A204.1 (cell line): Measurements from ENCODE around the gene SPATC1L.
"Not testable (repeated sequence)": the region's sequence is repeated elsewhere in the genome, so short reads cannot be mapped to it uniquely, and the experiment has no call there.

Experiments
- FAIRE-seq: peaks from 2 replicates; lab custom pipeline; 2012; peaks lifted over from hg19 to GRCh38; lab: Jason Lieb, UNC

The SPATC1L gene

DNA sequence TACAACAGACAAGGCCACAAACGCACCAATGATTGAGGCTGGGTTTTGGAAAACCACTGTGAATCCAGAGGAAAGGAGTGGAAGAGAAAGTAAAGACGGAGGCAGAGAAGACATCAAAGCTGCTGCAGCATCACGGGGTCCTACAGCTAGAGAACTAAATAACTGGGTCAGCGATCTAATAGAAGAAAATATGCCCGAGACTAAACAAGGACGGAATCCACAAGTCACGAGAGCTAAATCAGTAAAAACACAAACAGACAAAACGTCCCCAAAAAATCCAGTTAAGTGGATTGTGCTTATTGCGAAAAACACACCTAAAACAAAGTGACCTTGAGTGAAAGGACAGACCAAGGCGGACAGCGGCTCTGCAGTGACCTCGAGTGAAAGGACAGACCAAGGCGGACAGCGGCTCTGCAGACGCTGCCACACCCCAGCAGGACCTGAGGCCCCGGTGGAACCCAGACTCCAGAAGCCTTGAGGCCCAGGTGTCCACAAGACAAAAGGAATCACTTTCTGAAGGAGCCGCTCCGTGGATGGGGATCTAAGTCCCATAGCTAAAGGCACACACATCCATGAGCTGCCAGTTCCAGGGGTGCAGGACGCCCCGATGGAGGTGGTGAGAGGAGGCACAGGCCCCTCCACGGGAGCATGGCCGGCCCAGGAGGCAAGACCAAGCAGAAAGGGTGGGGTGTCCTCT lies 34.9 kb downstream of the SPATC1L start:
- FAIRE-seq, result no peak

DNA sequence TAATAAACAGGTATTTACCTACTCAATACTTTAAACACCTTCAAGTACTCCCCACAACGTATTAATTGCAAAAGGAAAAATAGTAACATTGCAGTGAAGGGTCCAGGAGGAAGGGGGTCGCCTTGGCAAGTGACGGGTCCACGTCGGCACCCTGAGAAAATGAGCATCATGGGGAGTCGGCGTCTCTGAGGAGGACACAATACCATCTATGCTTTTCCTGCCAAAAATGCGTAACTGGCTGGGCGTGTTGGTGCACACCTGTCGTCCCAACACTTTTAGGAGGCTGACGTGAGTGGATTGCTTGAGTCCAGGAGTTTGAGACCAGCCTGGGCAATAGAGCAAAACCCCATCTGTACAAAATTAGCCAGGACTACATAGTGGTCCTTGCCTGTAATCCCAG lies 36.2 kb downstream of the SPATC1L start:
- FAIRE-seq, result no peak

DNA sequence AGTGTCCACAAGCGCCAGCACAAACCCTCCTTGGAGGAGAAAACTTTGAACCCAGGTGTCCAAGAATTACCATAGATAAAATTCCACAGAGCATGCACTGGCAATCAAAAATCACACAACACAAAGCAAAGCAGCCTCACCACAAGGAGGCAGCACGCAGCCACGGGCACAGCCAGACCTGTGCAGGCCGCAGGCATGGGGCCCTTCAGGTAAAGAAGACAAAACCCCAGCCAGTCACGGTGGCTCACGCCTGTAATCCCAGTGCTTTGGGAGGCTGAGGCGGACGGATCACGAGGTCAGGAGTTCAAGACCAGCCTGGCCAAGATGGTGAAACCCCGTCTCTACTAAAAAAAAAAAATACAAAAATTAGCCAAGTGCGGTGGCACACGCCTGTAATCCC lies 36.8 kb downstream of the SPATC1L start:
- not testable (repeated sequence) for FAIRE-seq

DNA sequence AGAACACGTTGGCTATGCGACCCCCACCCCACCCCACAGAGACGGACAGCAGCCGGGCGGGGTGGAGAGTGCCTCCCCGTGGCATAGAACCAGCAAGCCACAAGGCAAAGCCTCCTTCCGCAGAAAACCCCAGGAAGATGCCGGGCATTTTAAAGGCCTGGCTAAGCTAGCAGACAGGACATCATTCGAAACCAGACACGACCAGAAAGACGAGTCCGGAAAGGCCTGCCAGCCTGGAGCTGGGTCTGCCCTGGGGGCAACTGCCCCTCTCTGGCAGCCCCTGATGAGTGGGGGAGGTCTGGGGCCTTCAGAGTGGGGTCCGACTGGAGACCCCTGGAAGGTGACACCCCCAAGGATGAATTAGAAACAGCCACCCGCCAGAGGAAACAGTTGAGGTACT lies 37.4 kb downstream of the SPATC1L start:
- FAIRE-seq, result no peak

DNA sequence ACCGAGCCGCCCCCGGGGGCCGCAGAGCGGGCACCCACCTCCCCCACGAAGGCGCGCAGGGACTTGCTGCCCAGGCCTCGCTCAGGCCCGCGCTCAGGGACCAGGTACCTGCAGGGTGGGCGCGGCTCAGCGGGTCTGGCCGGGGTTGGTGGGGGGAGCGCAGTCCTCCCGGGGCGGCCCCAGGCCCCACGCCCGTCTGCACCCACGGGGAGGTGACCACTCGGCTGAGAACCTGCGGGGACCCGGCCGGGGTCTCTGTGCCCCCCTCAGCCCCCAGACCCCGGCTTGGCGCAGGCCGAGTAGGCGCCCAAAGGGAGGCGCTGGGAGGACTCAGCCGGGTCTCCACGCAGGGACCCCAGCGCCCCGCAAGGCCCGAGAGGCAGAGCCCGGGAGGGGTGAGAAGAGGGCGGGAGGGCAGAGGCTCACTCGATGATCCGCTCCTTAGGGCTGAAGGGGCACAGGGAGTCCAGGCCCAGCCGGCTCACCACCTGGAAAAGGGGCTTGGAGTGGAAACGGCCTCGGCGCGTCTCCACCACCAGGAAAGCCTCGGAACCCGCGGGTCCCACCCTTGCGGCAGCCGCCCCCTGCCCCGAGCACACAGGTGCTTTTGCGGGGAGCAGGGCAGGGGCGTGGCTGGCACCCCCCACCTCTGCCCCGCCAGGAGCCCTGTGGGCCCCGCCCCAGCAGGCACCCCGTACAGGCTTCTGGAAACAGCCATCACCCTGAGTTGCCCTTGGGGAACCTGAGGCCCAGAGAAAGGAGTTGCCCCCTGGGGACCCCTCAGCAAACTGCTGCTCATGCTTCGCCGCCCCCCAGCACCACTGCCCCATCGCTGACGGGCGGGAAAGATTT lies 38.2 kb downstream of the SPATC1L start:
- no peak for FAIRE-seq

DNA sequence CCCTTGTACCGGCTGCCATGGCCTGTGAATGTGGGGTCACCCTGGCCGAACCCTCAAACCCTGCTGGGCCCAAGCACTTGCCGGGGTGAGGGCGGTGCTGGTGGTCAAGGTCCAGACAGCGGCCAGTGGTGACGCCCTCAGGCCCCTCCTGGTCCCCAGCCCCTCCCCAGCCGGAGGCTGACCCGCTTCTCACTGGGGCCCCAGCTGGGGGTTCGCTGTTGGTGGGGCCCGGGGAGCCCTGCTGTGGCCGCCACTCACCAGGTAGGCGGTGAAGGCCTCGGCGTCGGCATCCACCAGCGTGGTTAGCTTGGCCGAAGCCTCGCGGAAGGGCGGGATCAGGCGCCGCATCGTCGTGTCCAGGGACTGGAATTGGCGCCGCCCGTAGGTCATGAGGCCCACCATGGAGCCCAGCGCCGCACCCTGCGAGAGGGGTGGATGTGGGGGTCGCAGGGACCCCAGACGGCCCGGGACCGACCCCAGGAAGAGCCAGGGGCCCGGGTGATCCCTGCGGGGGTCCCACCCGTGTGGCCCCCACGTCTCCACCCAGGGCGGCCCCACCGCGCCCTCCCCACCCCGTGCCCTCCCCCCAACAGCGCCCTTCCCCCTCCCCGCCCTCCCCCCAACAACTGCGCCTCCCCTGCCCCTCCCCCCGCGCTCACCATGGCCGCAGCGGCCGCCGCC lies 39.0 kb downstream of the SPATC1L start:
- no peak for FAIRE-seq

DNA sequence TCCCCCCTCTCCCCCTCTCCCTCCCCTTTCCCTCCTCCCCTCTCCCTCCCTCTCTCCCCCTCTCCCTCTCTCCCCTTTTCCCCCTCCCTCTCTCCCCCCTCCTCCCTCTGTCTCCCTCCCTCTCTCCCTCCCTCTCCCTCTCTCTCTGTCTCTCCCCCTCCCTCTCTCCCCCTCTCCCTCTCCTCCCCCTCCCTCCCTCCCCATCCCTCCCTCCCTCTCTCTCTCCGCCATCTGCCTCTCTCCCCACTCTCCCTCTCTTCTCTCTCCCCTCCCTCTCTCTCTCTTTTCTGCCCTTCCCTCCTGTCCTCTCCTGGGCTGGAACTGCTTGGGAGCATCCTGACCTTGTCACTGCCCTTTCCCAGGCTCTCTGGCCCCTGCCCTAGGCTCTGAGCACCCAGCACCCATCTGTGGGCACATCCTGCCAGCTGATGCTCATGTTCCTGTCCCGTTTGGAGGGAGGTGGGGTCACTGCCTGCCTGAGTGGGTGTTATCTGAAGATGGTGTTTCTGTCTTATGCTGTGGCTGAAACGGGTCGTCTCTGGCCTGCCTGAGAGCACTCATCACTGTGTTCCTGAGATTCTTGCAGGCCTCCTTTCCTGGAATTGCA lies 39.7 kb downstream of the SPATC1L start:
- no peak for FAIRE-seq

DNA sequence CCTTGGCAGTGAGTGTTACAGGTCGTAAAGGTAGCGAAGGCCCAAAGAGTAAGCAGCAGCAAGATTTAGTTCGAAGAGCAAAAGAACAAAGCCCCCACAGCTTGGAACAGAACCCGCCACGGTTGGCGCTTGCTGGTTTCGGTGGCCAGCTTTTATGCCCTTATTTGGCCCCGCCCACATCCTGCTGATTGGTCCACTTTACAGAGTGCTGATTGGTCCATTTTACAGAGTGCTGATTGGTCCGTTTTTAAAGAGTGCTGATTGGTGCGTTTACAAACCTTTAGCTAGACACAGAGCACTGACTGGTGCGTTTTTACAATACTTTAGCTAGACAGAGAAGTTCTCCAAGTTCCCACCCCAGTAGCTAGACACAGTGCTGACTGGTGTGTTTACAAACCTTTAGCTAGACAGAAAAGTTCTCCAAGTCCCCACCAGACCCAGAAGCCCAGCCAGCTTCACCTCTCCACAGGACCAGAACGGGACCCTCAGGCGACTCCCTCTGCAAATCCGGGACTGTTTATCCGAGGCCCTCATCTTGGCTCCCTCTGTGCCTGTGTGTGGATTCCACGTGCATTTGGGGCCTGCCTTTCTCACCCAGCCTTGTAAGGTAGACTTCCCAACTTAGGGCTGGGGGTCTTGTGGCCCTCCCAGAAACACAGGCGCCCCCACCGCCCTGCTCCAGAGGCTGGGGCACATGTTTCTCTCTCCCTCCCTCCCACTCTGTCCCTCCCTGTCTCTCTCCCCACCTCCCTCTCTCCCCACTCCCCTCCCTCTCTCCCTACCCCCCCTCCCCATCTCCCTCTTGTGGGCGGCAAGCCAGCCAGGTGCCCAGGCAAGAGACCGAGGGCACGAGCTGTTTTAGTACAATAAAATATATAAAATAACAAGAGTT lies 41.4 kb downstream of the SPATC1L start:
- no peak for FAIRE-seq

DNA sequence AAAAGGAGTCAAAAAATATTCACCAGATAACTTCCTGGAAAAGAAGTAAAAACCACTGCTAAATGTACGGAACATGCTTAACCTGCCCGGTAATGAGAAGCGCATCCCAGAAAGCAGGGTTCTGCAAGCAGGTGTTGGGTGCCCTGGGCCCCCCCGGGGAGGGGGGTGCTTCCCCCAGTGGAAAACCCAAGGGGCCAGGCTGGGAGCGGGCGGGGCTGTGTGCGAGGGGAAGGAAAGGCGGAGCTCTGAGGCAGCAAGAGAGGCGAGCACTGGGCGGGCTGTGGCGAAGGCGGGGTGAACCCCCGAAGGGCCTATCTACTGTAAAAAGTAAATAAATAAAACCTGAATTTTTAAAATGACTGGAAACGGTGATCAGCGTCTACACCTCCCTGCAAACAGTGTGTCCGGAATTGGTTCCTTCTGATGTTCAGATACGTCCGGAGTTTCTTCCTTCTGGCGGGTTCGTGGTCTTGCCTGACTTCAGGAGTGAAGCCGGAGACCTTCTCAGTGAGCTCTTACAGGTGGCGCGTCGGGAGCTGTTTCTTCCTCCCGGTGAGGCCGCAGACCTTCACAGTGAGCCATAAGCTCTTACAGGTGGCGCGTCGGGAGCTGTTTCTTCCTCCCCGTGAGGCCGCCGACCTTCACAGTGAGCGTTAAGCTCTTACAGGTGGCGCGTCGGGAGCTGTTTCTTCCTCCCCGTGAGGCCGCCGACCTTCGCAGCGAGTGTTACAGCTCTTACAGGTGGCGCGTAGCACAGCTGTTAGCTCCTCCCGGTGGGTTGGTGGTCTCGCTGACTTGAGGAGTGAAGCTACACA lies 42.3 kb downstream of the SPATC1L start:
- FAIRE-seq, result no peak

DNA sequence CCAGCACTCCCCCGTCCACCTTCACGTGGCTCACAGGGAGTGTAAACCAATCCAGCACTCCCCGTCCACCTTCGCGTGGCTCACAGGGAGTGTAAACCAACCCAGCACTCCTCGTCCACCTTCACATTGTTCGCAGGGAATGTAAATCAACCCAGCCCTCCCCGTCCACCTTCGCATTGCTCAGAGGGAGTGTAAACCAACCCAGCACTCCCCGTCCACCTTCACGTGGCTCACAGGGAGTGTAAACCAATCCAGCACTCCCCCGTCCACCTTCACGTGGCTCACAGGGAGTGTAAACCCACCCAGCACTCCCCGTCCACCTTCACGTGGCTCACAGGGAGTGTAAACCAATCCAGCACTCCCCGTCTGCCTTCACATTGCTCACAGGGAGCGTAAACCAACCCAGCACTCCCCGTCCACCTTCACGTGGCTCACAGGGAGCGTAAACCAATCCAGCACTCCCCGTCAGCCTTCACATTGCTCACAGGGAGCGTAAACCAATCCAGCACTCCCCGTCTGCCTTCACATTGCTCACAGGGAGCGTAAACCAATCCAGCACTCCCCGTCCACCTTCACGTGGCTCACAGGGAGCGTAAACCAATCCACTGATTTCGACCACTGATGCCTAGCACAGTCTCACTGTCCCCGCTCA lies 43.8 kb downstream of the SPATC1L start:
- FAIRE-seq, result not testable (repeated sequence)

DNA sequence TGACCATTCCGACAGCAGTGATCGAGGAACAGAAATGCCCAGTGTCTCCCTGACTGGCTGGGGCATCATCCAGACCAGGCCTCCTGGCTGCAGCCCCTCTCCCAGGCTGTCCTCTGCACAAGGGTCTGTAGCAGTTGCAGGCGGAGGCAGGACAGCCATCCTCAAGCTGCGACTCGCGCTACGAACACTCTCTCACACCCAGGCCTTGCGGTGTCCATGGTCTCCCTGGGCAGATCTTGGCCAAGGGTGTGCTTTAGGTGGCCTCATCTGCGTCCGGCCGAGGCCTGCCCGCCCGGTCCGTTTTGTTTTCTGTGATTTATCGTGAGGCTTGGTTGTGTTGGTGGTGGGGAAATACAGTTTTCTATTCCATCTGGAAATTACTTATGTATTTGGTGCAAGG lies 44.6 kb downstream of the SPATC1L start:
- no peak for FAIRE-seq

DNA sequence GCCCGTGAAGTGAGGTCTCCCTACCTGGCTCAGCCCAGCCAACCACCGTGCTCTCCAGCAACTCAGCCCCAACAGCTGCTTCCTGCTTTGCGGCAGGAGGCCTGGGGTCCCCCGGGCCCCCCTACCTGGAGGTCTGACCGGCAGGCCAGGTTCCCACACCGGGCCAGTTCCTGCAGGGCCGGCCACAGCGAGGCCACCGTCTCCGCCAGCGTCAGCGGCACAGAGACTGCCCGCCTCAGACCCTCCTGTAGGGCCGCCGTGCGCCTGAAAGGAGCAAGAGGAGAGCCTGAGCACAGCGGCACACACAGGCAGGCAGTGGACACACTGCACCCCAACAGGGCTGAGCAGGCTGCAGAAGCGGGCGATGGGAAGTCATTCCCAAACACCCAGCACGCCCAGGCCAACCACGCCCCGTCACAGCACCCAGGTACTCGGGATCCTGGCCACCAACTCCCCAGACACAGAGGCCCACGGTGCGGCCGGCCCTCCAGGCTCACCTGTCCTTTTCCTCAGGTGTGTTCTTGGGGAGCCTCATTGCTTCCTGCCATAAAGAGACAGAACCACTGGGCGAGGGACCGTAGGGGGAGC lies 45.8 kb downstream of the SPATC1L start:
- FAIRE-seq, result no peak

DNA sequence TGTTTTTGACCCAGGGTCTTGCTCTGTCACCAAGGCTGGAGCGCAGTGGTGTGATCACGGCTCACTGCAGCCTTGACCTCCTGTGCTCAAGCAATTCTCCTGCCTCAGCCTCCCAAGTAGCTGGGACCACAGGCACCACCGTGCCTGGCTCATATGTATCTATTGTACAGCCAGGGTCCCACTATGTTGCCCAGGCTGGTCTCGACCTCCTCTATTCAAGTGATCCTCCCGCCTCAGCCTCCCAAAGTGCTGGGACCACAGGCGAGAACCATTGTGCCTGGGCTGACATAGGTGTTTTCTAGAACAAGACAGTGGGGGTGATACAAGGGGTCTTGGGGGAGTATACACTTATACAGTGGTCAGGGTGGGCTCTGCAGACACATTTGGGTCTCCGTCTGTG lies 46.4 kb downstream of the SPATC1L start:
- FAIRE-seq, result no peak

DNA sequence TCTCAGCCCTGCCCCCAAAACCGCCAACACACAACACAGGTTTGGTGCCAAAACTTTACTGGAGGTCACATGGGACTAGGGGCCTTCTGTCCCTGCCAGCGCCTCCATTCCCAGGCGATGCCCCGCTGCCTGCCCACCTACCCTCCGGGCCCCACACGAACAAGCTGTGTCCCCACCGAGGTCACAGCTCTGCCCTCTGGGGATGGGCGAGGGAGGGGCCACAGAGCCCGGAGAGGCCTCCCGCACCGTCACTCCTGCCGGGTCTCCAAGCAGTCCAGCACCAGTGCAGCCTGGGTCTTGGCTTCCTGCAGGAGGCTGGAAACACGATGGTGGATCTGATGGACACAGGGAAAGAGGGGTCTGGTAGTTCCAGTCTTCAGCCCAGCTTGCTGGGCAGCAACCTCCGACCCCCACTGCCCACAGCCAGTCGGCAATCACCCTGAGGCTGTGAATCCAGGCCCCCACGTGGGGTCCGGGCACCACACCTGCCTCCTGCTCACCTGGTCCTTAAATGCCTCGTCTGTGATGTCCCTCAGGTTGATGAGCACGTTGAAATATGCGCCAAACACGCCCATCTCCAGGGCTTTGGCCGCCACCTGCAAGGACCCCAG lies 47.4 kb downstream of the SPATC1L start:
- FAIRE-seq, result no peak

DNA sequence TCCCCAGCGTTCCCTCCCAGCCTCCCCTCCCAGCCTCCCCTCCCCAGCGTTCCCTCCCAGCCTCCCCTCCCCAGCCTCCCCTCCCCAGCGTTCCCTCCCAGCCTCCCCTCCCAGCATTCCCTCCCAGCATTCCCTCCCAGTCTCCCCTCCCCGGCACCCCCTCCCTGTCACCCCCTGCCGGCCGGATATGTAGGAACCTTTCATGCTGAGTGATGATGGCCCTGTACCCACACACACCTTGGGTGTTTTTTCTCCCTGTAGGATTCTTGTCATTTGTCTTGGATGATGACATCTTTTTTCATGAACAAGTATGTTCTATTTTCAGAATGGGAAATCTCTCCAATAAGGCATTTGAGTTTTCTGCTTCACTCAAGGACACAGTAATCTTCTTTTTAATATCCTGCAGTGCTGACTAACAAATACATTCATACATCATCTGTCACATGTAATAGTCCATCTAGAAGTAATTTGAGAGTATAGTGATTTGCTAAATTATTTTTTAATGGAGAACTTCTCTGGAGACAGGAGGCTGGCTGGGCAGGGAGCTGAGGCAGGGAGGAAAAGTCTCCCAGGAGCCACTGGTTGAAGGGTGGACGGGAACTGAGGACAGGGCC lies 48.4 kb downstream of the SPATC1L start:
- no peak for FAIRE-seq

DNA sequence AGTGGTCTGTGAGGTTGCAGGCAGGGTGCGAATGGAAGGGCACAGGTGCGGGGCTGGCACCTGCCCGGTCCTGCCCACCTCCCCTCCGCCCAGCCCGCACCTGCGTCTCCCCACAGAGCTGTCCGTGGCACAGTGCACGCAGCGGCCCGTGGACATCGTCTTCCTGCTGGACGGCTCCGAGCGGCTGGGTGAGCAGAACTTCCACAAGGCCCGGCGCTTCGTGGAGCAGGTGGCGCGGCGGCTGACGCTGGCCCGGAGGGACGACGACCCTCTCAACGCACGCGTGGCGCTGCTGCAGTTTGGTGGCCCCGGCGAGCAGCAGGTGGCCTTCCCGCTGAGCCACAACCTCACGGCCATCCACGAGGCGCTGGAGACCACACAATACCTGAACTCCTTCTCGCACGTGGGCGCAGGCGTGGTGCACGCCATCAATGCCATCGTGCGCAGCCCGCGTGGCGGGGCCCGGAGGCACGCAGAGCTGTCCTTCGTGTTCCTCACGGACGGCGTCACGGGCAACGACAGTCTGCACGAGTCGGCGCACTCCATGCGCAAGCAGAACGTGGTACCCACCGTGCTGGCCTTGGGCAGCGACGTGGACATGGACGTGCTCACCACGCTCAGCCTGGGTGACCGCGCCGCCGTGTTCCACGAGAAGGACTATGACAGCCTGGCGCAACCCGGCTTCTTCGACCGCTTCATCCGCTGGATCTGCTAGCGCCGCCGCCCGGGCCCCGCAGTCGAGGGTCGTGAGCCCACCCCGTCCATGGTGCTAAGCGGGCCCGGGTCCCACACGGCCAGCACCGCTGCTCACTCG lies 52.2 kb downstream of the SPATC1L start:
- no peak for FAIRE-seq

DNA sequence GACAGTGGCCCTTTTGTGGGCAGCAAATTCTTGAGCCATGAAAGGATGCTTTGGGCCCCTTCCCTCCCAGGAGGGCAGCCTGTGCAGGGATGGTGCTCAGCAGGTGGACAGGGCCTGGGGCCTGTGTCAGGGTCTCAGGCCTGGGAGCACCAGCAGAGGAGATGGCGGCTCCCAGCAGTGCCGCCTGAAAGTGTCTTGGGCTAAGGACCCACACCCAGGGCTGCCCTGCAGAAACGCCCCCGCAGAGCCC lies 52.7 kb downstream of the SPATC1L start:
- no peak for FAIRE-seq

DNA sequence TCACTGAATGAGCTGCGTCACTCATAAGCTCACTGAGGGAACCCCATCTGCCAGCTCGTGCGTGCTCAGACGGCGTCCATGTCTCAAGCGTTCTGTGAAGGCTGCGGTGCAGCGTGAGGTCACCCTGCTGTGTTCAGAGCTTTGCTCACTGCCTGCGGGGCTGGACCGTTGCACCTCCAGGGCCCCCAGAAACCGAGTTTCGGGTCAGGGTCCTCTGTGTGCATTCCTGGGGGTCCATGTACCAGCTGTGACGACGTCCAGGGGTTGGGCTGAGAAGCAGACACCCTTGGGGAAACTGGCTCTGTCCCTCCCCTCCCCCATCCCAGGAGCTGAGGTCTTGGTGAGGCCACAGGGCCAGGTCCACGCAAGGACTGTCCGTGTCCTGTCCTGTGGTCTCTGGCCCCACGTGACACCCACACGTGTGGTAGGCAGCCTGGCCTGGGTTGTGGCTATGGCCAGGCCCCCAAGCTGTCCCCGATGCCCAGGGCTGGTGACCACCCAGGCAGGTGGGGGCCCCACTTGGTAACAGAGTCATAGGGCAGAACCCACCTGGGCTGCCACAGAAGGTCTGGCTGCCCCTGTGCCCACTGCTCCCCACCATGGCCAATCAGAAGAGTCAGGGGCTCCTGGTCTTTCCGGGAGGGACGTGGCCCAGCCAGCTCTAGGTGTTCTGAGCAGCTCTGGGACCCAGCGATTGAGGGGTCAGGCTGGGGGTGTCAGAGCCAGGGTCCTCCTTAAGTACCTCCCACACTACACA lies 53.2 kb downstream of the SPATC1L start:
- no peak for FAIRE-seq
